ENCODE measurements around the gene NOP9.

DNA sequence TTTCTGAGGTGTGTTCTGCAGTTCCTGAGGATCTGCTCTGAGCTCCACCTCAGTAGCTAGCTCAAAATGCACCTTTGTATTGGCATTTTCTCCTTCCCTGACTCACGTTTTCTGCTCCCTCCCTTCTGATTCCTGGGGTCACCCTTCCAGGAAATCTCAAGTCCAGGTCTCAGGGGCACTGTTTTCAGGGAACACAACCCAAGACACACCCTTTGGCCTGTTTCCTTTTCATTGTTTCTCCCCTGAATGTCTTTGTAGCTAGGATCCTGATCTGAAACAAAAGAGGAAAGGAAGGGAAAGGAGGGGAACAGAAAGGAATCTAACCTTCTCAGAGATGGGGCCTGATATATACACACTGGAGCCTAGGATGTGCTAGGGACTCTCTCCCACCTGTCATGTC, 47.5 kb downstream of the NOP9 start:
- no peak for TF ChIP-seq POLR2A (IDR thresholded peaks at IDR 0.05)
- TF ChIP-seq CTCF (IDR thresholded peaks at IDR 0.05): no peak
- TF ChIP-seq POLR2AphosphoS5 (IDR thresholded peaks at IDR 0.05): no peak
- TF ChIP-seq EP300 (IDR thresholded peaks at IDR 0.05): no peak

Measured in suprapubic skin (tissue), 4 donors.